ENCODE results near the gene DNASE1L2.
"Not testable (repeated sequence)": the region's sequence is repeated elsewhere in the genome, so short reads cannot be mapped to it uniquely, and the experiment has no call there.

Gene DNASE1L2

DNA sequence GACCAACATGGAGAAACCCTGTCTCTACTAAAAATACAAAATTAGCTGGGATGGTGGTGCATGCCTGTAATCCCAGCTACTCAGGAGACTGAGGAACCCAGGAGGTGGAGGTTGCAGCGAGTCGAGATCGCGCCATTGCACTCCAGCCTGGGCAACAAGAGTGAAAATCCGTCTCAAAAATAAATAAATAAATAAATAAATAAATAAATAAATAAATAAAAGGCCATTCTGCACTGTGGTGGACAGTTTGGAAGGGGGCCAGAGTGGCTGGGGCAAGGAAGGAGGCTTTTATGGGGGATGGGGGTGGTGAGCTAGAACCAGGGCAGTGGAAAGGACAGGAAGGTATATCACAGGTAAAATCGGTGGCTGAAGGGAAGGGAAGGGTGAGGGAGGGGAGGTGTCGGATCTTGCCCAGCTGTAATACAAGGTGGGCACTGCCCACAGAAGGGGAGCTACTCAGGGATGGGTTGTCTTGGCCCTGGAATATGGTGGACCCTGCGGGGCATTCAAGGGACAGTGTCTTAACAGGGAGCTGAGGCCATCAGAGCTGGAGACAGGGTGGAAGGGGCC, 33.0 kb upstream of the DNASE1L2 start:
- not testable (repeated sequence) for DNase-seq (ENCODE audit: low spot score)

DNA sequence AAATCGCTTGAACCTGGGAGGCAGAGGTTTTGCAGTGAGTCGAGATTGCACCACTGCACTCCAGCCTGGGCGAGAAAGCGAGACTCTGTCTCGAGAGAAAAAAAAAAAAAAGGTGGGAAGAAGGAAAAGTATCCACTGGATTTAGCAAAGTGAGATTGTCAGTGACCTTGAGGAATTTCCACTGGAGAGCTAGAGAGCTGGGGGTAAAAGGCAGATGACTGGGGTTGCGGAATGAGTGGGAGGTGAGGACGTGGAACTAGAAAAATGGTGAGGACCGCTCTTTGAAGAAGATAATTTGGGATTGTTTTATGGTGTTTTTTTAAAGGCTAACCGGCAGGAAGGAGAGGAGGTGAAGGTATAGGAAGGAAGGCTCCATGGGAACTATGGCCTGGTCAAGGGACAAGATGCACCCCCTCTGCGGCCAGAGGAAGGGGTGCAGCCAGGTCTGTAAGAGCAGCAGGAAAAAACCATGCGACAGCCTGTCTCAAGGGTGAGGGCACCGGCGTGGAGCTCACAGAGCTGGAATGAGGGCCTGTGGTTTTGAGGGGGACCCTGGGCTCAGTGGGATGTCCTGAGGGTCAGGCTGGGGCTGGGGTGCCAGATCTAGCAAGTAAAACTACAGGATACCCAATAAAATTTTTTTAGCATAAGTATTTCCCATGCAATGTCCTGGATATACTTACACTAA, 31.7 kb upstream of the DNASE1L2 start:
- DNase-seq (ENCODE audit: low spot score), result no peak

DNA sequence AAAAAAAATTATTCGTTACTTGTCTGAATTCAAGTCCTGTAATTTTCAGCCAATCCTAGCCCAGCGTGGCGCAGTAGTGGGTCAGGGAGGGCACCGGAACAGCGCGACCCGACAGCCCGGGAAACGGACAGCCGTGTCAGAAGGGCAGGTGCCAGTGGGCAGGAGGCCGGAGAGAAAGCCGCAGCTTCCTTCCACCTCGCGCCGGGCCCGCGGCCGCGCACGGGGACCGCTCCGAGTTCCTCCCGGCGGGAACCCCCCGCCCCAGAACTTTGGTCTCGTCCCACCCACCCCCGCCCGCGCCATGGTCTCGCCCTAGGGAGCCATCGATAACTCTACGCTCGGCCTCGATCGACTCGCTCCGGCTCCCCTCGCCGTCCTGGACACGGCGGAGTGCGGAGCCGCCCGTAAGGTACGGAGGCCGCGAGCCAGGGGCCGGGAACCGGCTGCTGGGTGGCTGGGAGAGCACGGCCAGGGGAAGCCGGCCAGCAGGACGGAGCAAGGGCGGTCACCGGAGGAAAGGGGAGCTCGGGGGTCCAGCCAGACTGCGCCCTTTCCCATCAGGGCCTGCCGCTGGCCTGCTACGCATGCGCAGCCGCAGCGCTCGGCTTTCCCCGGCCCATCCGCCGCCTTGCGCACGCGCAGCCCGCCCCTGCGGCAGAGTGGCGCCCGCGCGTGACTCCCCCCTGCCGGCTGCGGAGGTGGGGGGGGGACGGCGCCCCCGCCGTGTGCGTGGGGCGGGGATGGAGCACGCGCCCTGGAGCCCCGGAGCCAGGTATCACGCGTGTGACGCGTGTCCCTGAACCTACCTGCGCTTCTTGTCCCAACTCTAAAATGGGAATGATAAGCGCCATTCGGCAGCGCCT, 30.9 kb upstream of the DNASE1L2 start, which contains the start of gene MLST8:
Gene MLST8, plus strand, starts transcription at position 351 of the 863 bp plus-strand sequence. CDS start 632 bp downstream, outside the sequence.
- peak; percentile 87 for DNase-seq (ENCODE audit: low spot score)

DNA sequence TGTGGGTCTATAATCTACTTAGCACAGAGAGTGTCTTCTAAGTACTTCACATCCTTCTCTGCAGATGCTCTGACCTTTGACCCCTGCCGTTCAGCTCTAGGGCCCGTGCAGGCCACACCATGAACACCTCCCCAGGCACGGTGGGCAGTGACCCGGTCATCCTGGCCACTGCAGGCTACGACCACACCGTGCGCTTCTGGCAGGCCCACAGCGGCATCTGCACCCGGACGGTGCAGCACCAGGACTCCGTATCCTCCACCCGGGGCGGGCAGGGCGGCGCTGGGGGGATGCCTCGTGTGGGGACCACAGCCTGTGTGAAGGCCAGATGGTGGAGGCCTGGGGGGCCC, 30.3 kb upstream of the DNASE1L2 start:
- DNase-seq (ENCODE audit: low spot score), result no peak

DNA sequence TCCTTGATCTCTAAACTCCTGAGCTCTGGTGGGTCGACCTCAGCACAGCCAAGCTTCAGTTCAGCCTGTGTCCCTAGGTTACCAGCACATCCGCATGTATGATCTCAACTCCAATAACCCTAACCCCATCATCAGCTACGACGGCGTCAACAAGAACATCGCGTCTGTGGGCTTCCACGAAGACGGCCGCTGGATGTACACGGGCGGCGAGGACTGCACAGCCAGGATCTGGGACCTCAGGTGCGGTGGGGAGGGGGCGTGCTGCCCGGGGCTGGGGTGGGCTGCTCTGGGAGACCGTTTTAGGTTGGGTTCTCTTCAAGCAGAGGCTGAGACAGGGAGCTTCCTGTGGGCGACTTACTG, 29.8 kb upstream of the DNASE1L2 start:
- DNase-seq (ENCODE audit: low spot score), result no peak

DNA sequence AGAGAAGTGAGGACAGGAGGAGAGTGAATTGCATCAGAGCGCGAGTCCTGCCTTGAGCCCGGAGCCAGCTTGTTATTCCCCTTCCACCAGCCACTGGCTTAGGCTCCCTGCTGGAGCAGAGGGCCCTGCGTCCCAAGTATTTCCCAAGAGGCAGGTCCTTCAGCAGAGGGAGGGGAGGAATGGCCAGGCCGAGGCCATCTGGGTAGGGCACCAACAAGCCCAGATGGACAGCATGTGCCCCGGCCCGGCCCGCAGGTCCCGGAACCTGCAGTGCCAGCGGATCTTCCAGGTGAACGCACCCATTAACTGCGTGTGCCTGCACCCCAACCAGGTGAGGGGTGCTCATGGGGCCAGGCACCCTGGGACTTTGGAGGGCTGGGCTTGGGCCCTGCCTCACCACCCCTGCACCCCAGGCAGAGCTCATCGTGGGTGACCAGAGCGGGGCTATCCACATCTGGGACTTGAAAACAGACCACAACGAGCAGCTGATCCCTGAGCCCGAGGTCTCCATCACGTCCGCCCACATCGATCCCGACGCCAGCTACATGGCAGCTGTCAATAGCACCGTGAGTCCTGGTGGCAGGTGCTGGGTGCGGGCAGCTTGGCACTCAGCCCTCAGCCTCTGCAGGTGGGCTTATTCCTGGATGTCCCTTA, 29.3 kb upstream of the DNASE1L2 start:
- no peak for DNase-seq (ENCODE audit: low spot score)

DNA sequence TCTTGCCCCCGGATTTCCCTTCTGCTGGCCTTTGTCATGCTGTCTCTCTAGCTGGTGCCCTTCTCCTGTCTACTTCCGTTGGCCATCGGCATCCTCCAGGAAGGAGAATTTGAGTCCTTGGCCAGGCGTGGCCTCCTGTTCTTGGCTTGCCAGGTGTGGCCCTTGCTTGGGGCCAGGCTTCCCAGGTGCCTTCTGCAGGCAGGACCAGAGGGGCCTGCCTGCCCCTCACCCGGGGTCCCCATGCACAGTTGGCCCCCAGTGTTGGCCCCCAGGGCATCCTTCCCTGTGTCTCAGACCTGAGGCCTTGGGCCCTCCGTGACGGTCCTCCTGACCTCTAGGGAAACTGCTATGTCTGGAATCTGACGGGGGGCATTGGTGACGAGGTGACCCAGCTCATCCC, 28.4 kb upstream of the DNASE1L2 start:
- no peak for DNase-seq (ENCODE audit: low spot score)

DNA sequence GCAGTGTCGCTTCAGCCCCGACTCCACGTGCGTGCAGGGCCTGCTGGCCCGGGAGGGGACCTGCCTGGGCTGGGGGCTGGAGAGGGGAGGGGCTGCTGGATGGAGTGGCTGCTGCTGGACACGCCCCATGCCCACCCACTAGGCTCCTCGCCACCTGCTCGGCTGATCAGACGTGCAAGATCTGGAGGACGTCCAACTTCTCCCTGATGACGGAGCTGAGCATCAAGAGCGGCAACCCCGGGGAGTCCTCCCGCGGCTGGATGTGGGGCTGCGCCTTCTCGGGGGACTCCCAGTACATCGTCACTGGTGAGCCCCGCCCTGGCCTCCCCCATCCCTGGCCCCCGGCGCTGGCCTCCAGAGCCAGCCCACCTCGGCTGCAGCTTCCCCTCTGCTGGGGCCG, 27.9 kb upstream of the DNASE1L2 start:
- DNase-seq (ENCODE audit: low spot score), result no peak

DNA sequence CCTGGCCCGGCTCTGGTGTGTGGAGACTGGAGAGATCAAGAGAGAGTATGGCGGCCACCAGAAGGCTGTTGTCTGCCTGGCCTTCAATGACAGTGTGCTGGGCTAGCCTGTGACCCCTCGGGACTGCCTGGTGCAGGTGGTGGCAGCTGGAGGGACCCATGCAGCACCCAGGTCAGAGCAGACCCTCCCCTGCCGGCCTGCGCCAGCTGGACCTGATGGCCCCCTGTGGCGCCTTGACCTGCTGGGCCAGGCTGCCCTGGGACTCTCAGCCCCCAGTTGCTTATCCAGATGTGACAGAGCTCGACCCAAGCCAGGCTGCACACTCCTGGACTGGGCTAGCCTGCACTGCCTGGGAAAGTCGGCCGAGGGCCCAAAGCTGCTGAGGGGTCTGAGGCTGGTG, 27.5 kb upstream of the DNASE1L2 start:
- no peak for DNase-seq (ENCODE audit: low spot score)

DNA sequence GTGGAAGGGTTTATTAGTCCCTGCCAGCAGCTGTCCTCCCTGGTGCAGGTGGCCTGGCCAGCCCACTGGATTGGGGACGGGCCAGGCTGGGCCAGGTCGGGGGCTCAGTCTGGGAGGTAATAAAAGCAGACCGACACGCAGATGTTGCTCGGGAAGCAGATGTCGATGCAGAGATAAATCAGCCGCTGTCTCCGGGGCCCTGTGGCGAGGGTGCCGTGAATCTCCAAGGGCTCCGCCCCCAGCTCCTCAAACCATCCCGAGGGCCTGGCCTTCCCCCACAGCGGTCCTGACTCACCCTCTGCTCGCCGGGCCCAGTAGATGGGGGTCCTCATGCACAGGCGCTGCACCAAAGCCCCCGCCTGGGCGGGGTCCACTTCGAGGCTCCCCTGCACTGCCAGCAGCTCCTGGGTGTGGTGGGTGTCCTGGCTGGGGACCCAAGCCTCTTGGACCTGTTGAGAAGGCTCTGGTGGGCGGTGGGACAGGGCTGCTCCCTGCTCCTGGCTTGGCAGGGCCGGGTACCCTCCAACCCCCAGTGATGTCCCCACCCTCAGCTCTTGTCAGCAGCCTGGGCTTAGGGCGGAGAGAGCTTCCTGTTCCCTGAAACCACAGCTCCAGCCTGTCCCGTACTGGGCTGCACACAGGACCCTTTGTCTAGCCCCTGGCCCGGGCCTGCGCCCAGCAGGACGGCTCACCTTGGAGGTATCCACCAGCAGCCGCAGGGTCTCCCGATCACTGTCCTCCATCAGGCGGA, 26.8 kb upstream of the DNASE1L2 start:
- DNase-seq (ENCODE audit: low spot score), result no peak

DNA sequence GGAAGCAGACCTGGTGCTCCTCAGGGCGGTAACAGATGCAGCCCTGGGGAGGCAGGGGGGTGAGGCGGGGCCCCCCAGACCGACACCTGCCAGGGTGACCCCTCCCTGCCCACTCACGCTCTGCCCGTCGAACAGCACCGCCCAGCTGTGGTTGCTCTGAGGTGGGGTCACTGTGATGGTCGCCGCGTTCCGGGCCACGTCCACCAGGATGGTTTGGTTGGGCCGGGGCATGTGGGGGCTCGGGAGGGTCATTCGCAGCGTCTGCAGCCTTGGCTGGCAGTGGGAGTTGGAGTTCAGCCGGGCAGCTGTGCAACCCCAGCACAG, 26.3 kb upstream of the DNASE1L2 start:
- DNase-seq (ENCODE audit: low spot score), result no peak

DNA sequence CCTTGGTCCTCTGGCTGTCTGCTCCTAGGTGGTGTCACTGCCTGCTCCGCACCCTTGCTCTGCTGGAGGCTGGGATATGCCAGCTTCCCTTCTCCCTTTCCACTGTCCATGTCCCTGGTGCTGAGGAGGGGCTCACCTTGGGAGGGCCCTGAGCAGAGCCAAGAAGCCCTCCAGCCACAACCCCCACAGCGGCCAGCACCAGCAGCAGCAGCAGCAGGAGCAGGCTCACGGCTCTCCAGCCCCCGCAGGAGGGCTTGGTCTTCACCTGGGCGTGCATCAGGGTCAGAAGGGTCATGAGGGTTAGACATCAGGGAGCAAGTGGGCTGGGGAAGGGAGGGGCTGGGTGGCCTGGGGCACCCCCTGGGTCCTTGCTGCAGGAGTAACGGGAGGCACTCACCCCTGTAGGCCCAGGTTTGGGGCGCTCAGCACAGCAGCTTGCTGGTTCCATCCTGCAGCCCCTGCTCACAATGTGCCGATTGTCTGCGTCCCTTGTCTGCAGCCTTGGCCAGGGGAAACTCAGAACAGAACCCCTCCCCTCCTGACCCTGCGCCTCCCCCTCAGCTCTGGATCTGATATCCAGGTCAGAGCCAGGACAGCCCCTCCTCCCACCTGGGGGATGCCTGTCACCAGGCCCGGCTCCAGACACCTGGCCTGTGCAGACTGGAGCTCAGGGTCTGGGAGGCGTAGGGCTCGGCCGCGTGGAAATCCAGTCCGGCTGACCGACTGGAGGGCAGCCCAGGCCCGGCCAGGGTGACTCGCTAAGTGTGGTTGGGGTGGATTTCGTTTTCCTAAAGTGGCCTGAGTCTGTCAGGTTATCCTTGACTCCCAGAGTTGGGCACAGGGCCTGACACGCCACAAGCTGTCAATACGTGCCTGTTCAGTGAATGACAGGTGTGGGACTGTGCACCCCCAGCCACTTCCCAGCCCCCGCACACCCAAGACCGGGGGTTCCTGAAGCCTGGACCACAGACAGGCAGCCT, 25.6 kb upstream of the DNASE1L2 start, which contains the start of gene BRICD5:
Gene BRICD5, minus strand, starts transcription at position 478 of the 980 bp plus-strand sequence. Its CDS starts 30 bp downstream, at position 448.
- DNase-seq (ENCODE audit: low spot score), result no peak

DNA sequence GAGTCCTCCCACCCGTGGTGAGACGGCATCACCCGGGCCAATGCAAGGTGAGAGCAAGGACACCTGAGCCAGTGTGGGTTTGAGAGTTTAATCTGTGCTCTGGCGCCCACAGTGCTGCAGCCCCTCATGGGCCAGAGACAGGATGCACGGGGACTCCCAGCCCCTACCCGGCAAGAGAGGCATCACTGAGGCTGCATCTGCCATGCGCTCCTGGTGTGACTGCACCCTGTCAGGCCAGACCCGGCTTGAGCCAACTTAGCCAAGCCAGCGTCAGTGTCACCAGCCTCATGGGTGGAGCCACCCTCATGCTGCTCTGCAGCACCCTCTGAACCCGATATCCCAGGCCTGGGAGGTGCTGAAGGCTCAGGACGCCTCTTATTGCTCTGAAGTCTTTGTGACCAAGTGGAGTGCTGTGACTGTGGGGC, 24.3 kb upstream of the DNASE1L2 start:
- no peak for DNase-seq (ENCODE audit: low spot score)

DNA sequence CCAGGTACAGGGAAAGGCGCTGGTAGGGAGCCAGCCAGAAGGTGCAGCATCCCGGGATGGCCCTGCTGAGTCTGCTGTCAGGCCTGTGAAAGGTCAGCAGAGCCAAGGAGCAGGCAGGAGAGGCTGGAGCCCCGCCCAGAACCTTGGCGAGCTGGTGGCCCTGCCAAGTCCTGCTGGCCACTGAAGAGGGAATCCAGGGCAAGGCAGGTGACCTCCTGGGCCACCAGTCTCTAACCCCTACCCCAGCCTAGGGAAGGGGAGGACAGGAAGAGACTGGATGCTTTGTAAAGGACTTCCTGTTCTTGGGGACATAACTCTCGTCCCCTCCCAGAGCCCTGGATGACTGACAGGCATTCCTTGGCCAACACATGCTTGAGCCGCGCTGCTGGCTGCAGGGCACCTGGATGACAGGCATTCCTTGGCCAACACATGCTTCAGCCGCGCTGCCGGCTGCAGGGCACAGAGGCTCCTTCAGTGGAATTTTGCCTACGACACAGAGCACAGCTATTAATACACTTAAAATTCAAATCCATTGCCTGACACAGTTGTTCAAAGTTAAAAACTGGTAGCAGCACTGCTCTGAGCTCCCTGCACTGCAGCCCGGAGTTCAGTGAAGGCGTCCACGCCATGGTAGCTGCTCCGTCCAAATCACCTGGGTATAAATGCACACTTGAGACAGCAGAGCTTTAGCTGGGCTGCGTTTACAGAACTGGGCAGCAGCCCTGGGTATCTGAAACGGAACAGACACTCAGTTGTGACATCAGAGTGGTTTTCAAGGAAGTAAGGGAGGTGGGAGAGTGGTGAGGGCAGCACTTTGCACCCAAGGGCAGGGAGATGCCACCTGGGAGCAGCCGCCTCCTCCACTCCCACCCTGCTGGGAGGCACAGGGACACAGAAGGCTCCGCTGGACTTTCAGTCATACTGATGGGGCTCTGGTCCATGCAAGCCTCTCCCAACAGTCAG, 23.6 kb upstream of the DNASE1L2 start:
- no peak for DNase-seq (ENCODE audit: low spot score)

DNA sequence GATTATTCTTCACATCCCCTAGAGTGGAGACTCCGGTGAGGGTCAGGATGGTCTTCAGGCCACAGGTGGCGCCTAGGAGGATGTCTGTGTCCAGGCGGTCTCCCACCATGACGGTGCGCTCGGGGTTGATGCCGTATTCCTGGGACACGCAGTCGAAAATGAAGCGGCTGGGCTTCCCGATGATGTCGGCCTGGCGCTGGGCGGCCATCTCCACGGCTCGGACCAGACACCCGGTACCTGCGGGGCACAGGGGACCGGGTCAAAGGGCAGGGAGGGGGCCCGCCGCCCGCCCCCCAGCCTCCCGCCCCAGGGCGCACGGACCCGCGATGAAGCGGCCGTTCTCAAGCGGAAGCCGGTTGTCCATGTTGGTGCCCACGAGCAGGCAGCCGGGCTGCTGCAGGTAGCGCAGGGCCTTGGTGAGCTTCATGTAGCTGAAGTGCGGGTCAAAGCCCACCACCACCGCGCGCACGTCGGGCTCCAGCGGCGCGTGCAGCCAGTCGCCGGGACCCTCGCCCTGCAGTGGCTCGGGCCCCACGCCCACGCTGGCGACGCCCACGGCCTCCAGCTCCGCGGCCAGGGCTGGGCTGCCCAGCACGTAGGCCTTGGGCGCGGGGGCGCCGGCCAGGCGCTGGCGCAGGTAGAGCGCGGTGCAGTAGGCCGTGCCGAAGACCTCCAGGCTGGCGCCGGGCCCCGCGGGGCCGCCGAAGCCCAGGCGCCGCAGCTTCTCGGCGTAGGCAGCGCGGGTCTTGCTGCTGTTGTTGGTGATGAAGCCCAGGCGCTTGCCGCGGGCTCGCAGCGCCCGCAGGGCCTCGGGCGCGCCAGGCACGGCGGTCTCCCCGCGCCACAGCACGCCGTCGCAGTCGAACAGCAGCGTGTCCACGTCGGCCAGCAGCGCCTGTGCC, 22.2 kb upstream of the DNASE1L2 start:
- no peak for DNase-seq (ENCODE audit: low spot score)

DNA sequence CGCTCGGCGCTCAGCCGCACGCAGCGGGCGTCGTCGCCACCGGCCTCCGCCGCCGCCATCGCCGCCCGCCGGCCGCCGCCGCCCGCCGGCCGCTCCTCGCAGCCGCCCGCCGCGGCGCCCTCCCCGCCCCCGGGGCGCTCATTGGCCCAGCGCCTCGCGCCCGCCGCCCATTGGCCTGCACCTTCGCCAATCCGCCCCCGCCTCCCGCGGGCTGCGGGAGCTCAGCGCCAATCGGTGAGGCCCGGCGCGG, 21.6 kb upstream of the DNASE1L2 start, which contains the start of gene PGP:
Gene PGP, minus strand, starts transcription at position 122 of the 250 bp plus-strand sequence. Its CDS starts 63 bp downstream, at position 59.
- no peak for DNase-seq (ENCODE audit: low spot score)

DNA sequence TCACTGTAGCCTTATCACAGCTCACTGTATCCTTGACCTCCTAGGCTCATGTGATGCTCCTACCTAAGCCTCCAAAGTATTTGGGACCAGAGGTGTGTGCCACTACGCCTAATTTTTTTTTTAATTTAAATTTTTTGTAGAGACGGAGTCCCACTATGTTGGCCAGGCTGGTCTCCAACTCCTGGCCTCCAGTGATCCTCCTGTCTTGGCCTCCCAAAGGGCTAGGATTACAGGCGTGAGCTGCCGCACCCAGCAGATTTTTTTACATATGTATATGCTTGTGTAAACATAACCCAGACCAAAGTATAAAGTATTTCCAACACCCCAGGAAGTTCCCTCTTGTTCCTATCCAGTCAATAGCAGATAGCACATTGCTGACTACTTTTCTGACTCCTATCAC, 19.9 kb upstream of the DNASE1L2 start:
- no peak for DNase-seq (ENCODE audit: low spot score)

DNA sequence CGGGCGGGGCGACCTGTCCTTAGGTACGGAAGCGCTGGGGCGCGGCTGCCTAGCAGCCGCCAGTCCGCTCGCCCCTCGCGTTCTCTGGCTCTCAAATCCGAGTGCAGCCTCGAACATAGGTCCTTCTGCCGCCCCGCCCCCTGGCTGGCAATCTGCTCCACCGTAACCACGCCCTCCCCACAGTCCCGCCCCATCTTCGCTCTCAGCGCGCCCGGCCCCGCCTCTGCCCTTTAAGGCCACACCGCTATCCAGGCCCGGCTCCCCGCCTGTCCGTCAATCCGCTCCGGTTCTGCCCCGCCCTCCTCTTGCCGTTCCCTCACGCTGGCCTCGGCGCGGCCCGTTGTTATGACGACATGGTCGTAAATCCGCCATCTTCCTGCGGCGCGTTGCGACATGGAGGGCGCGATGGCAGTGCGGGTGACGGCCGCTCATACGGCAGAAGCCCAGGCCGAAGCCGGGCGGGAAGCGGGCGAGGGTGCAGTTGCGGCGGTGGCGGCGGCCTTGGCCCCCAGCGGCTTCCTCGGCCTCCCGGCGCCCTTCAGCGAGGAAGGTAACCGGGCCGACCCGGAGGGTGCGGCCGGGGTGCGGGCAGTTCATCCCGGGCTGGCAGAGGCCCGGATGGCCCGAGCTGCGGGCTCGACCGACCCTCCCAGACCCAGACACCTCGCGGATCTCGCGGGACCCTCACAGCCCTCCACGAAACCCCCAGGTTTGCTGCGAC, 12.9 kb upstream of the DNASE1L2 start, which contains the start of gene E4F1:
Gene E4F1, plus strand, starts transcription at position 371 of the 721 bp plus-strand sequence. Its CDS starts 23 bp downstream, at position 394.
- peak; percentile 98 for DNase-seq (ENCODE audit: low spot score)

All from globus pallidus (tissue), 1 donor.